ENCODE data around the gene SLC25A41.

Gene SLC25A41

DNA sequence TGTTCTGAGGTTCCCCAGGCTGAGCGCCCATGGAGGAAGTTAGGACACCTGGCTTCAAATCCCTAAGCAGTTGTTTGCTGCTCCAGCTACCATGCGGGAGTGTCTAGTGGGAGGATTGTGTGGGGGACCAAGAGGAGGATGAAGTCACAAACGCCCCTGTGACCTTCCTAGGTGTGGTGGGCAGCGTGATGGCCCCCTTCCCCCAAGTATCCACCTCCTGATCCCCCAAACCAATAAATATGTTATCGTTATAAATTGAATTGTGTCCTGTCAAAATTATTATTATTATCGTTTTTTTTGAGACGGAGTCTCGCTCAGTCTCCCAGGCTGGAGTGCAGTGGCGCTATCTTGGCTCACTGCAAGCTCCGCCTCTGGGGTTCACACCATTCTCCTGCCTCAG lies at the start of gene SLC25A41:
SLC25A41 (minus strand) TSS at position 101 of the 400 bp plus-strand sequence; CDS start at position 31, 70 bp downstream.
- DNase-seq (ENCODE audit: low spot score): no peak

DNA sequence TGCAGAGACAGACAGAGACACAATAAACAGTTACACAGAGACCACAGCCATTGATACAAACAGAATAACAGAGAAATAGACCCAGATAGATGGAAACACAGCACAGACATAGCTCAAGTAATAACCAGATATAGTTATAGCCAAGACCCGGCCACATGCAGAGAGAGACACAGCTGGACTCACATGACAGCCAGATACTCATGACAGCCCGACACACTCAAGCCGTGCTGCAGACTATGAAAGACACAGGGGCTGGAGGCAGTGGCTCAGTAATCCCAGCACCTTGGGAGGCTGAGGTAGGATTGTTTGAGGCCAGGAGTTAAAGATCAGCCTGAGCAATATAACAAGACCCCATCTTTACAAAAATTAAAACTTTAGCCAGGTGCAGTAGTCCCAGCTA lies 49.7 kb upstream of the SLC25A41 start:
- no peak for DNase-seq (ENCODE audit: low spot score)

DNA sequence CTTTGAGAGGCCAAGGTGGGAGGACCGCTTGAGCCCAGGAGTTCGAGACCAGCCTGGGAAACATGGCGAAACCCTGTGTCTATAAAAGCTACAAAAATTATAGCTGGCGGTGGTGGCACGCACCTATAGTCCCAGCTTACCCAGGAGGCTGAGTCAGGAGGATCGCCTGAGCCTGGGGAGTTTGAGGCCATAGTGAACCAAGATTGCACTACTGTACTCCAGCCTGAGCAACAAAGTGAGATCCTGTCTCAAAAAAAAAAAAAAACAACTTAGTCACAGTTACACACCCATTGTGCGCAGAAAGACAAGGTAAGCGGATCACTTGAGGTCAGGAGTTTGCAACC lies 48.8 kb upstream of the SLC25A41 start:
- no peak for DNase-seq (ENCODE audit: low spot score)

DNA sequence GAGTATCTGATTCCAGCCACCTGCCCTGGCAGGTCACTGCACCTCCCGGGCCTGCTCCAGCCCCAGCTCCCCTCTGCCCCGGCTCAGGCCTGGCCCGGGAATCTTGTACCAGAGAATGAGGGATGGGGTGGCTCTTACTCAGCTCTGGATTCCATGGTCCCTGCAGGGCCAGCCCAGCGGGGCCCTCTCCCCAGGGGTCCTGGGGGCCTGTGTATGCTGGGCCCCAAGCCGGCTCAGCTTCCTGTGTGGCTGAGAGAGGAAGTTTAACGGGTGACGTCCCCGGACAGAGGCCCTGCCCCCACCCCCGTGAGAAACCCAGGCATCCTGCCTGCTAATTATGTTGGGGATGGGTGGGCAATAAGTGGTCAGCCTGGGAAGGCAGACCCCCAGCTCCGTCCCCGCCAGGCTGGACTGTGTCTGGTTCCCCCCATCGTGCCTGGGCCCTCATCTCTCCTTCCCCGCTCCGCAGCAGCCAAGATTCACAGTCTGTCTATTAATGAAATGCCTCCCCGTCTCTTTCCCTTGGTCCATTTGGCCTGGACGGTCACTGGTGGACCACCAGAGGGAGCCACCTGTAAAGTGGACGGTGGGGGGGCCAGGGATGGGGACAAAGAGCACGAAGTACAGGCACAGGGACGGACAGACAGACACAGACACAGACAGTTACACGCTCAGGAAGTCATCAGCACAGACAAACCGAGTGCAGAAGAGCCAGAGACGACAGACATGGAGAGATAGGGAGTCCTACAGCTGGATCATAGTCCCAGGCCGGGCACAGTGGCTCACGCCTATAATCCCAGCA lies 48.2 kb upstream of the SLC25A41 start, which contains the start of gene DENND1C:
DENND1C (minus strand) TSS at position 247 of the 802 bp plus-strand sequence; CDS start at position 155, 92 bp downstream.
- DNase-seq (ENCODE audit: low spot score): no peak

DNA sequence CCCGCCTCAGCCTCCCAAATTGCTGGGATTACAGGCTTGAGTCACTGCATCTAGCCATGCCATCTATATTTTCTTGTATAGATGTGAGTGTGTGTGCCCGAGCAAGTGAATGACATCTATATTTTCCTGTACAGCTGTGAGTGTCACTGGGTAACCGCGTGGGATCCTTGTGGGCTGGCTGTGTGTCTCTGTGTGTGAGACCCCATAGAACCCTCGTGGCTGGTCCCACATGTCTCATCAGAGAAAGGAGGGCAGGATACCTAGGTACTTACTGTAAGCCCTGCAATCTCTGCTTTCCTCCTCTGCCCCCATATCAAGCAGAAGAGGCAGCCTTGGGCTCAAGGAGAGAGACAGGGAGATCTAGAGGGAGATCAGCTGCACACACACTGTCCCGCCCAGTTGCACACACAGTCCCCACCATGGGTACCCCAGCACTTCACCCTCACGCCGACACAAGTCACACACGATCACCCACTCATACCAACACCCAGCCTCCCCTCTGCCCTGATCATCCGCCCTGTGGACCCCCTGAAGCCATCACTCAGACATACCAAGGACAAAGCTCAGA lies 47.4 kb upstream of the SLC25A41 start:
- no peak for DNase-seq (ENCODE audit: low spot score)

DNA sequence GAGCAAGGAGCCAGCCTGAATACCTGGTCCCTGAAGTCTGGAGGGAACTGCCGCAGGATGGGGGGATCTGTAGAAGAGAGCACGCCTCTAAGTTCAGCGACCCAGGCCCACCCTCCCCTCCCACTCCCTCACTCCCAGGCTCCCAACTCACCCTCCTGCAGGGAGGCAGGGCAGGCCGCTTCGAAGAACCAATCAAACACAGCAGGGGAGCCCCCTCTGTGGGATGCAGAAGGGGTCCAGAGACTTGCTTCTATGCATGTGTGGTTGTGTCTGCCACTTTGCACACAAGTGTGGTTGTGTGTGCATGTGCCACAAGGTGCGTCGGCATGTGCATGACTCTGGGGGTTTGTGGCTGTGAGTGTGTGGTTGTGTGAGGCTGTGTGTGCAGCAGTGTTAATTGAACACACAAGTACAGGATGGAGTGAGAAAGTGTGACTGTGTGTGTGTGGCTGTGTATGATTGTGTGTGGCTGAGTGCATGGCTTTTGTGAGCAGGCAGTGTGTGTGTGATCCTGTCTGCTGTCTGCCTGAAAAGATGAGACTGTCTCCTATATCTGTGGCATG lies 46.4 kb upstream of the SLC25A41 start:
- no peak for DNase-seq (ENCODE audit: low spot score)

DNA sequence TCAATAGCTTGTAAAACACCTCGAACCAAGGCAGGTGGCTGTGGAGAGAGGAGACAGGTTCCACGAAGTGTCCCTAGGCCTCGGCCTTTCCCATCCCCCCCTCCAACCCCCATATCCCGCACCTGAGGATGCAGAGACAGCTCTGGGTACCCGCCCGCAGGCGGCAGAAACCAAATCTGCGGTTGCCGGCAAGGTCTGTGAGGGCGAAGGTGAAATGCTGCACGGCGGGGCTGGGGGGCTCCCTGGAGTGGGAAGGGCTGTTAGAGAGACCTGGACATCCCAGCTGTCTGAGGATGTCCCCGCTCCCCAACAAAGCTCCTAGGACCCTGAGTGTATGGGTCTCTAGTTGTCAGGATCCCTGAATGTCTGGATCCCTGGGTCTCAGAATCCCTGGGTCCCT lies 45.3 kb upstream of the SLC25A41 start:
- no peak for DNase-seq (ENCODE audit: low spot score)

DNA sequence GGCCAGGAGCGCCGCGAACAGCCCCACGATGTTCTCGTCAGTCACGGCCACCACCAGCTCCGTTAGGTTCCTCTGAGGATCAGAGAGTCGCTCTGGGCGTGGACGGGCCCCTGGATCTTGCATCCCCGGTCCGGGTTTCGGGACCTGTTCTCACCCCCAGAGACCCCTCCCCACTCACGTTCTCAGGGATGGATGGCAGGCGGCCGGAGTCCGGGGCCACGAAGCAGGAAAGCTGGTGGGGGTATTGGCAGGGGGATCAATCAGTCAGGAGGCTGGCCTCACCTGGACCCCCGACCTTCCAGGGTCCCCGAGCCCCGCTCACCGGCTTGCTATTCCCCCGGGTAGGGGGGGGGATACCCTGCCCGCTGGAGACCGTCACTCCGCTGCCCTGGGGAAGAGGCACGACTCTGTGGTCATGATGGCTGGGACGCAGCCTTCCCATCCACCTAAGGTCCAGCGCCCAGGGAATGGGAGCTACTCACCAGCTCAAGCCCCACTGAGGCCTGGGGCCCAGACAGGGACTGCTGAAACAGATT lies 43.4 kb upstream of the SLC25A41 start:
- no peak for DNase-seq (ENCODE audit: low spot score)

DNA sequence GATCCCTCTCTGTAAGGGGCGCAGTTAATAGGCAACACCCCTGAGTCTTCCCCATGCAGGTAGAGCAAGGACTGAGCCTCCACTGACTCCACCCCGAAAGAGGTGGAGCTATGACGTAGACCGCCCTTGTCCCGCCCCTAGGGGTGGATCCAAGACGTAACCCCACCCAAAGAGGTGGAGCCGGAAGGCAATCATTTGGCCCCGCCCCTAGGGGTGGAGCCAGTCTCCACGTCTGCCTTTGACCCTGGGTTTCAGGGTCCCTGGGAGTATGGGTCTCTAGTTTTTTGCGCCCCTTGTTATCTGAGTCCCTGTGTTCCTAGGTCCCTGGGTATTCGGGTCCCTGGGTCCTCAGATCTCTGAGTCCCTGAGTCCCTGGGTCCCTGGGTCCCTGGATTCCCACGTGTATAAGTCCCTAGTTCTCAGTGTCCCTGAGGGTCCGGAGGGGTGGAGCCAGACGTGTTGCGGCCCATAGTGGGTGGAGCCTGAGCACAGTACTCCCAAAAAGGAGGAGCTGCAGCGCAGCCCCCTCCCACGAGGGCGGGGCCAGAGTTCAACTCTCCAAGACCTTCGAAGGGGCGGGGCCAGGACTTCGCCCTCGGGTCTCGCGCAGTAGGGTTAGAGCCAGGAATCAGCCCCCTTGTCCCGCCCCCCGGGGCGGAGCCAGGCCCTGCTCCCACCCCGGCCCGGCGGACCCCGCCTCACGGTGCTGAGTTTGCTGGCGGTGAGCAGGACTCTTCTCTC lies 42.8 kb upstream of the SLC25A41 start:
- DNase-seq (ENCODE audit: low spot score): peak; percentile 74

DNA sequence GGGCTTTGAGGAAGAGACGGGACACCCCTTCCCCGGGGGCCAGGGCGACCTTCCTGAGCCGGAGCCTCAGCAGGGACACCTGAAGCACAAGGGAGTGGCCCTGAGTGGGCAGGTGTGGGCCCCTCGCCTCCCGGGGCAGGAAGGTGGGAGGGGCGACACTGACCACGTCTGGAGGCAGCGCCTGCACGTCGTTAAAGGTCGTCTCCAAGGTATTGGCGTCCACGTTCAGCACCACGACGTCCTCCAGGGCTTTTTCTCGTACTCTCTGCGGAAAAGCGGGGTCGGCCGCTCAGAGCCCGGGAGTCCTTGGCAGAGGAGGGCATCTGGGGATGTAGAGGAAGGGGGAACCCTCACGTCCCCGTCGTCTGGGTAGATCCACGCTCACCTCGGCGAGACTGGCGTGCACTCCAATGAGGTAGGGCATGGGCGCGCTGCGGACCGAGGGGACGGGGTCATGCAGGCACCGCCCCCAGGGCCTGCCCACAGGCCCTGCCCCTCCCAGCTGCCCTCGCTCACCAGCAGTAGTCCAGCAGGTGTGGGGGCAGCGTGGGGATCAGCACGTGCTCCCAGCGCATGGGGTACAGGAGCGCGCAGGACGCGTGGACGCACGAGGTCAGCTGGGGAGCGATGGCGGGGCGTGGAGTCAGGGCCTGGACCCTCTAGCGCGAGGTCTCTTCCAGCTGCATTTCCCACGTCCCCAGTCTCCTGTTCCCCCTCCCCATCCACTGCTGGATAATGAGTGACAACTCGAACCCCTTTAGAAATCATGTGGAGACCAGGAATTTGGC lies 42.0 kb upstream of the SLC25A41 start:
- no peak for DNase-seq (ENCODE audit: low spot score)

DNA sequence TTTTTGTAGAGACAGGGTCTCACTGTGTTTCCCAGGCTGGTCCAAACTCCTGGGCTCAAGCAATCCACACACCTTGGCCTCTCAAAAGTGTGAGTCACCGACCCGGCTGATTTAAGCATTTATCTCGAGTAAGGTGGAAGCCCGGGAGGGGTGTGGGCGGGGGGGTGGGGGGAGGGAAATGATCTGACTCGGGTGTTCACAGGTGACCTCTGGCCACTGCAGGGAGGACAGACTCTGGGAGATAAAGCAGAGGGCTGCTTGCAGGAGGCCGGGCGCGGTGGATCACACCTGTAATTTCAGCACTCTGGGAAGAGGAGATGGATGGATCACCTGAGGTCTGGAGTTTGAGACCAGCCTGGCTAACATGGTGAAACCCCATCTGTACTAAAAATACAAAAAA lies 40.1 kb upstream of the SLC25A41 start:
- no peak for DNase-seq (ENCODE audit: low spot score)

DNA sequence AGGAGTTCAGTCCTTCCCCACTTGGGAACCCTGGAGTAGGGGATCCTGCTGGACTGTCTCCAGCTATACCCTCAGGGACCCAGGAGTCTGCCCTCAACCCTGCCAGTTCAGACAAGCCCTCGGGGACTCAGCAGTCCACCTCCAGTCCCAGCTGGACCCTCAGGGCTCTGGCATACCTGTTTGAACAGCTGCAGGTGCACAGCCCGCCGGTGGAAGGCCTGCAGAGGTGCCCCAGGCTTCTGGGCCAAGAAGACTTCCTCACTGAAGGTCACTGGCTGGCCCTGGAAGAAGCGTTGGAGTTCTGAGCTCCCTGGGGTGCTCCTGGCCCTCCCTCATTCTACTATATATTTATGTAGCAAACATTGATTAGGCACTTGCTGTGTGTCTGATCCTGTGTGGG lies 39.1 kb upstream of the SLC25A41 start:
- DNase-seq (ENCODE audit: low spot score): no peak

DNA sequence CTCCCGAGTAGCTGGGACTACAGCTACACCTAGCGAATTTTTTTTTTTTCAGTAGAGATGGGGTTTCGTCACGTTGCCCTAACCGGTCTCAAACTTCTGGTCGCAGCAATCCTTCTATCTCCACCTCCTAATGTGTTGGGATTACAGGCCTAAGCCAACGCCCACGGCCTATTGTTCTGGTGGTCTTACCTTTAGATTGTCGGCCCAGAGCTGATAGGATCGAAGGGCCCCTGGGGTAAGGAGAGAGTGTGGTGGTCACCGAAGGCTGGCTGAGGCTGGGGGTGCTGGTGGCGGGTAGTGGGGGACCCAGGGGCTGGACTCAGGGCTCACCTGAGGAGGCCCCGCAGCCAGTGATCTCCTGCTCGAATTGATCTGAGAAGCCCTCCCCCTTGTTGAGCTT lies 37.5 kb upstream of the SLC25A41 start:
- DNase-seq (ENCODE audit: low spot score): no peak

DNA sequence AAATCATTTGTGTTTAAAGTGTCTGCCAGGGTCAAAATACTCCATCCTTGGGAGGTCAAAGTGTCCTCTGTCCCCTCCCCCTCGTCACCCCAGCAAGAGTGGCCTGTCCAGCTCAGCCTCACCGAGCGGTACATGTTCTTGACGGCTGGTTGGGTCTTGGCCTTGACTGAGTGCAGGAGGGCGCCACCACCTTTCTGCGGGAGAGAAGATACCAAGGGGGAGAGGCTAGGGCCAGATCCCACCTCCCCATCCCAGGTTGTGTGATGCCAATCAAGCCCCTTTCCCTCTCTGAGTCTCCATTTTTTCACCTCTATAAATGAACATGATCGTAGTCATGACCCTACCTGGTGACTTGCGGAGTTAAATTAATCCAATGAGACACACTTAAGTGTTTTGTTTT lies 36.6 kb upstream of the SLC25A41 start:
- no peak for DNase-seq (ENCODE audit: low spot score)

DNA sequence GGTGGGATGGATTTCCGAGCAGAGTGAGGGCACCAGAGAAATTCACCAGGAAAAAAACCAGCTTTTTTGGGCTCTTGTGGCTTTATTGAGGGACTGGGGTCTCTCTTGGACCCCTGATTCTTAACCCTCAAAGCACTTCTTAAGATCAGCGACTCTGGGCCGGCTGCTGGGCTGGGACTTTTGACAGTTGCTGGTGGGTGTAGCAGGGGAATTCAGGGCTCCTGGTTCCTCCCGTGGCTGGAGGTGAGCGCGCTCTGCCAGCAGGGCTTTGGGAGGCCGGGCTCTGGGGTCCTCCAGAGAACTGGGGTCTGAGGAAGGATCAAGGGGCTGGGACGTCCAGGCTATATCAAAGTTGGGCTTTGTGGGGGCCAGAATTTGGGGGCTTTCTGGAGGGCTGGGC lies 33.8 kb upstream of the SLC25A41 start:
- no peak for DNase-seq (ENCODE audit: low spot score)

DNA sequence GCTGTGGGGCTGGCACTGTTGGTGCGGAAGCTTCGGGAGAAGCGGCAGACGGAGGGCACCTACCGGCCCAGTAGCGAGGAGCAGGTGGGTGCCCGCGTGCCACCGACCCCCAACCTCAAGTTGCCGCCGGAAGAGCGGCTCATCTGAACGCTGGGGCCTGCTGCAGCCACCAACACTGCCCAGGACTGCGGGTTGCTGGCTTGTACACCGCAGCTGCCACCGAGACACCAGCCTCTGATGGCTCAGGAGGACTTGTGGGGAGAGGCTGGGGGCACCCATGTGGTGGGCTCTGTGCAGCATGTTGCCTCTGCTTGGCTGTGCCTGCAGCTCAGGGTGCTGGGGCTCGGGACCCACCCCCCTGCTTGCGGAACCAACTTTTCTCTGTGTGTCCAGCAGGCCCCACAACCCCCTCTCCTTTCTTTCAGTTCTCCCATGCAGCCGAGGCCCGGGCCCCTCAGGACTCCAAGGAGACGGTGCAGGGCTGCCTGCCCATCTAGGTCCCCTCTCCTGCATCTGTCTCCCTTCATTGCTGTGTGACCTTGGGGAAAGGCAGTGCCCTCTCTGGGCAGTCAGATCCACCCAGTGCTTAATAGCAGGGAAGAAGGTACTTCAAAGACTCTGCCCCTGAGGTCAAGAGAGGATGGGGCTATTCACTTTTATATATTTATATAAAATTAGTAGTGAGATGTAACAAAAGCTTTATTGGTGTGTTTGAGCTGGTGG lies 33.1 kb upstream of the SLC25A41 start:
- DNase-seq (ENCODE audit: low spot score): no peak

DNA sequence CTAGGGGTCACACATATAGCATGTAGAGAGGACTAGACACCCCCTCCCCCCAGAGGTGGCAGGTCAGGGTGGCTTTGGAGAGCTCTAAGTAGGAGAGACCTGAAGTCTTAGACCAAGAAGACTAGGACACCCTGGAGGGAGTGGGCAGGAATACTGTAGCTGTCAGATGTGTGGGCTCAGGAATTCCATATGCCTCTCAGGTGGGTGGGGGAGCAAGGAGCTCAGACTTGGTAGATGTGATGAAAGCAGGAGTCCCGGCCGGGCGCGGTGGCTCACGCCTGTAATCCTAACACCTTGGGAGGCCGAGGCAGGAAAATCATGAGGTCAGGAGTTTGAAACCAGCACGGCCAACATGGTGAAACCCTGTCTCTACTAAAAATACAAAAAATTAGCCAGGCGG lies 32.1 kb upstream of the SLC25A41 start:
- no peak for DNase-seq (ENCODE audit: low spot score)

DNA sequence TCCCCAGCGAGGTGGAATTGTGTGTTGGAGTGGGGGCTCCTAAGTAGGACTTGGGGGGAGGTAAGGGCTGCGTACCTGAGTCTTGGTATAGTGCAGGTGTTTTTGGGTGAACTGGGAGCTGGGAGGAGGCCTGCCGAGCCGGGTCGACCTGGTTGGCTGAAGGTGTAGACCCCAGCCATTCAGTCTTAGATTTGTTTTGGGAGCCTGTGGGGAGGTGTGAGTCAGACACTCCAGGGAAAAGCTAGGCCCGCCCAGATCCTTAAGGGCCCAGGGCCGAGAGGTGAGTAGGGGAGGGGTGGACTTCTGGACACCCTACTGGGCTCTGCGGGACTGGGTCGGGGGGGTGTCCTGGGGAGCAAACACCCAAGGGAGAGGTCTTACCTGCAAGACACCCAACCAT lies 31.4 kb upstream of the SLC25A41 start:
- no peak for DNase-seq (ENCODE audit: low spot score)

DNA sequence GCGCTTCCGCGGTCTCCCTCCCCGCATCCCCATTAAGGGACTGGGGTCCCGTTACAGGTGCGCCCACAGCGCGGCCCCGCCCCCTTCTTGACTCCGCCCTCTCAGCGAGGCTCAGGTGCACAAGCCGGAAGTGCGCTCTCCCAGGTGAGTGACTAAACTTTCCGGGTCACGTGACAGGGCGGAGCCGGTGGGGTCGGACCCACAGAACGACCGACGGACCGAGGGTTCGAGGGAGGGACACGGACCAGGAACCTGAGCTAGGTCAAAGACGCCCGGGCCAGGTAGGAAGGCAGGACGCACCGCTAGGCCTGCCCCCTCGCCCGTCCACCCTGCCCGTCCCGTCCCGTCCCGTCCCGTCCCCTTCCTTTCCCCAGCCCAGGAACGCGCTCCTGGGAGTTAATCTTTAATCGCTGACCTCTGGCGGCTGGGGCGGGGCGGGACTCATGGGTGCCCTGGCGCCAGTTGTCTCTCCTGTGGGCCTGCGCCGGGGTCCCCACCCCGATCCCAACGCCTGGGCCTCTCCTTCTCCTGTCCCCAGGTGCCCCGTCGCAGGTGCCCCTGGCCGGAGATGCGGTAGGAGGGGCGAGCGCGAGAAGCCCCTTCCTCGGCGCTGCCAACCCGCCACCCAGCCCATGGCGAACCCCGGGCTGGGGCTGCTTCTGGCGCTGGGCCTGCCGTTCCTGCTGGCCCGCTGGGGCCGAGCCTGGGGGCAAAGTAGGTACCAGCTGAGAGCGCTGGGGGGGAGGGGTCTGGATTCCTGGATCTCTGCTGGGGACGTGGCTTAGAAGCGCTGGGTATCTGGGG lies 30.7 kb upstream of the SLC25A41 start, which contains the start of gene CRB3:
CRB3 (plus strand) TSS at position 202 of the 804 bp plus-strand sequence; CDS start at position 633, 431 bp downstream.
- DNase-seq (ENCODE audit: low spot score): no peak
